HG03575 (cell line): ENCODE data around the gene SLAIN1.

ENCODE experiments used
- ATAC-seq: cut with Tn5 transposase; IDR thresholded peaks from one replicate; pipeline ENCODE4 v1.9.1; 2021; ENCODE audit not compliant: unreplicated experiment, insufficient number of reproducible peaks, low FRiP score; ENCODE audit errors: extremely low read depth

SLAIN1 gene

DNA sequence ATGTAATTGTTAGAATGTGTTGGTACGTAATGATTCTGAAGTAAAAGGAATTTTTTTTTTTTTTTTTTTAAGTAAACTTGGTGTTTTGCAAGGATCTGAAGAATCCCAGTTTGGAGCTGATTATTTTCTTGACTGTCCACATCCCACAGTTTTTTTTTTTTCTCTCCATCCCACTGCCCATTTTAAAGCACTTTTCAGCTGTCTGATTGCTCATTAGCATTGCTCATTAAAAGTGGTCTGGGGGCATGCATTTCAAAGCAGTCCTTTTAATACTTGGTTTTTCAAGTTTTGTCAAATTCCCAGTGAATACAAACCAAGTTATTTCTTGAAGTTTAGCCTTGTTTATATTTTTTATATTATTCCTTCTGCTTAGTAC, 44.1 kb downstream of the SLAIN1 start:
- ATAC-seq = no peak

DNA sequence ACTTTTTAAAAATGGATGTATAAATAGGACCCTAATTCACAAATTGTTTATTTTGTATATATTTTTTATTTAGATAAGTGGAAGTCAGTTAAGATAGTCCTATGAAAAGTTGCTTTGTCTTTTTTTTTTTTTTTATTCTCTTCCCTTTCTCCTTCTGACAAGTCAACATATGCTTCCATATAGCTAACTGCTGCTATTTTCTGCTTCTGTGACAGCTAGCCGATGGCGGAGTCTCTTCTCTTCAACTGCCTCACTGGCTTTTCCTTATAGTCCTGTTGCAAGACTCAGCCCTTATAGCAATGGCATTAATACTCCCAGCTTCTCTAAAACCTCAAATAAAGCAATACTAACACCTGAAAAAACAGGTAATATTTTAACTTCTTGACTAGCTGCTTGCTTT, 45.3 kb downstream of the SLAIN1 start:
- ATAC-seq = no peak

DNA sequence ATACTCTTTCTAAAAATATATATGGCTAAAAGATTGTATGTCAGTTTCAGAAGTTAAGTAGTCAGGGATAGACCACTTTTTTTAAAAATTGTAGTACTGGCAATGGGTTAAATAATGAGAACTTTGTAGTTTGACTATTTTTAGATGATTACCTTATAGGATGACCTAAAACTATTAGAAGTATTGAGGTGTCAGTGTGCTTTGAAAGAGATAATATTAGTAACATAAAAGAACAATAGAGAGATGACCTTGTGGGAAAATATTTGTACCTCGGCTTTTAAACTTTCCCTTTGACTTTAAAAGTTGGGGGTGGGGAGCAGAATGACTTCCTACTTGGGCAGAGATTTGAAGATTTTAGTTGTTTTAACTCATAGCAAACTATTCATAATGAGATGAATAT, 48.3 kb downstream of the SLAIN1 start:
- ATAC-seq = no peak

DNA sequence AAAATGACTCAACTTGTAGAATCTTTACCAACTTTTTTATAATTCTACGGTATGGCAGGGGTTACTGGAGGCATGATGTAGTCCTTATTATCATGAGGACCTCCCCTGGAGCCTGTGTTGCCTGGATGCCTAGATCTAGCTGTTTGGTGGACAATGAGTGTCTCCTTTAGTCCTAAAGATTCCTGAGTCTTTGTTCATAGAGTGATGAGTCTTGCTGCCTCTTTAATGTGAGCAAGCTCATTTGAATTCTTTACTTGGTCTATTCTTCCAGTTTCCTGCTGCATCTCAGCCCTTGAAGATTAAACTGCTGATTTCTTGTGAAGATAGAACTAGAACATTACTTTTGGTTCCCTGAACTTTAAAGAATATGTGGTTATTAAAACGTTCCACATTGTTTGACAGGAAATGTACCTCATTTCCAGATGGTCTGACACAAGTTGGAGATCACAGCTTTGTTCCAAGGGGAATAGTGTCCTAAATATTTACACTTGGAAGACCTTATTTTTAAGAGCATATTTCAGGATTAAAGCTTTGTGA, 51.9 kb downstream of the SLAIN1 start:
- ATAC-seq = no peak

DNA sequence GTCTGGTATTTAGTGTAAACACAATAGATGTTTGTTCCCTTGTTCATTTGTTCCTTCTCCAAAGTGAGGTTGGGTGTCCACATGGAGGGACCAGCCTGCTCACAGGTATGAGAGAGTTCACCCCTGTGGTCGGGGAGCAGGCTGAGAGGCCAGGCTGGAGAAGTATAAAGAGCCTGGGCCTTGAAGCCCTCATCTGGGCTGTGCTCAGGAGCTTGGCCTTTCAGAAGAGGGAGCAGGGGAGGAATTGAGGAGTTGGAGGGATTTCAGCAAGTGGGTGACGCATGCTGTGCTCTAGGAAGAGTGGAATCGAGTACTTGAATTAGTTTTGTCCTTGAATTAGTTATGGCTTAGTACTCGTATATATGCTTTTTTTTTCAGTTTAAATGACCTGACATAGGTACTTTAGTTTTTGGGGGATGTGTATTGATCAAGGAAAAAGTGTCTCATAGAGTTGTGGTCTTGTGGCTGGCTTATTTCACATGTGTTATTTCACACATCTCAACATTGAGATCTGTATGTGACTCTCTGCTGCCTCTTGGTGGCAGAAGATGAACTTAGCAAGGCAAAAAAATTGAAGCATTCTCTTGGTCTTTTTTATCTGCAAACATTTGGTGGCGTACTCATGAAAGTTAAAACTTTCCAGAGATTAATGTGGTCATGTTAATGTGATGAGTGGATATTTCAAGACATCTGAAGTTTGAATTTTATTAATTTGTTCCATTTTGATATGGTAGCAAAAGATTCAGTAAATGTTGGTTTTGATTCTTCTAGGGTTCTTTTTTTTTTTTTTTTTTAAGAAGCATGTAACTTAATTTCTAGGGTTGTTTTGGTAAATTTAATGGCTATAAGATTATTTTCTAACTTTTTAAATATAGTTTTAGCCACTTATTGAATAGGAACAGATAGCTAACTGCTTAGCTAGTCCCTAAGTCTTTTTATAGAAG, 54.3 kb downstream of the SLAIN1 start:
- peak; percentile 75 for ATAC-seq

DNA sequence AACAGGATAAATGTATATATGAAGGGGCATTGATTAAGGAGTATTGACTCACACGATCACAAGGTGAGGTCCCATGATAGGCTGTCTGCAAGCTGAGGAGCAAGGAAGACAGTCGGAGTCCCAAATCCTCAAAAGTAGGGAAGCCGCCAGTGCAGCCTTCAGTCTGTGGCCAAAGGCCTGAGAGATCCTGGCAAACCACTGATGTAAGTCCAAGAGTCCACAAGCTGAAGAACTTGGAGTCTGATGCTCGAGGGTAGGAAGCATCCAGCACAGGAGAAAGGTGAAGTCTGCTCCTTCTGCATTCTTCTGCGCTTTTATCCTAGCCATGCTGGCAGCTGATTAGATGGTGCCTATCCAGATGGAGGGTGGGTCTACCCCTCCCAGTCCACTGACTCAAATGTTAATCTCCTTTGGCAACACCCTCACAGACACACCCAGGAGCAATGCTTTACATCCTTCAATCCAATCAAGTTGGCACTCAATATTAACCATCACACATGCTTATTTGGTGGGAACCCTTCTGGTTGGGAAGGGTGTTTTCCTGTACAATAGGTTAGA, 55.1 kb downstream of the SLAIN1 start:
- ATAC-seq = no peak

DNA sequence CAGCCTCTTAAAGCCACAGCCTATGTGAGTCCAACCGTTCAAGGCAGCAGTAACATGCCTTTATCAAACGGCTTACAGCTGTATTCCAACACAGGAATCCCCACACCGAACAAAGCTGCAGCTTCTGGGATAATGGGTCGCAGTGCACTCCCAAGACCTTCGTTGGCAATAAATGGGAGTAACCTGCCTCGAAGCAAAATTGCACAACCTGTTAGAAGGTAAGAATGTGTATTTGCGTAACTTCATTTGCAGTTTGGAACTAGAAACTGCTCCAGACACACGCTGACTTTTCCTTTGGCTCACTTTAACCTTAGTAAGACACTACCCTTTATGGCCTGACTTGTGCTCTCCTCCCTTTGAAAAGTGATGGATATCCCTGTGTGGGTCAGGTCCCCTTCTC, 63.4 kb downstream of the SLAIN1 start:
- no peak for ATAC-seq

DNA sequence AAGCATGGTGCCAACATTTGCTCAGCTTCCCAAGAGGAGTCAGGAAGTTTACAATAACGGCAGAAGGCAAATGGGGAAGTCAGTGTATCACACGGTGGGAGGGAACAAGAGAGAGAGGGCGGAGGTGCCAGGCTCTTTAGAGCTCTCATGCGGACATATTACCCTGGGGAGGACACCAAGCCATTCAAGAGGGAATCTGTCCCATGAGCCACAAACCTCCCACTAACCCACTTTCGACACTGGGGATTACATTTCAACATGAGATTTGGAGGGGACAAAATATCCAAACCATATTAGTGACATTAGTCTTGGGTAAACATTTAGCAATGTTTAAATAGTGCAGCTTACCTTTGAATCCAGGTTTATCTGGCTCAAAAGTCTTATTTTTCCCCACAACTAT, 69.9 kb downstream of the SLAIN1 start:
- no peak for ATAC-seq

DNA sequence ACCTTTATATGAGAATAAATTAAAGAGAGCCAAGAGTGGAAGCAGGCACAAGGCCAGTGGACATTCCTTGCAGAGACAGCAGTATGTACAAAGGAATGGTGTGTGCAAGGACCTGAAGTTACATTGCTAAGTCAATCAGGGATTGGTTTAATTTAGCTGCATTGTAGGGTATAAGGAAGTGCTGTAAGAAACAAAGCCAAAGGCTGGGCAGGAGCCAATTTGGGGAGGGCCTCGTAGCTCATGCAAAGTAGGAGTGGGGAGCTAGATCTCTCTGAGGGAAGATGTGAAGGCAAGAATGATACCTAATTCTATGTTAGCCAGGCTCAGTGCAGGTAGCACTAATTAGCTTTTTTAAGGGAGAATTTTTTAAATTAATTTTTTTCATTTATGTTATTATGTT, 76.7 kb downstream of the SLAIN1 start:
- no peak for ATAC-seq

DNA sequence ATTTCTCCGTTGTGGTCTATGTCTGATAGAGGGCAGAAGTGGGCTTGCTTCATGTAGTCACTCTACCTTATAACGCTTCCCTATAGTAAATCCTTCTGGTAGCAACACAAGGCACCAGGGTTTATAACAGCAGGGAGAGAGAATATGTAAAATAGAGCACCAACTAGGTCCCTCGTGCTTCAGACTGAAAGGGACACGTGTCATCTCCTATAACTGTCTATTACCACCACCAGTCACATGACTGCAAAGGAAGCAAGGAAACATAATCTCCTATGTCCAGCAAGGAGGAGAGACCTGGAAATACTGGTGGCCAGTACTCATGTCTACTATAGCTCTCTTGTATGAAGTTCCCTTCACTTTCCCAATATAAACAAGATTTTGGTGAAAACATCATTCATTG, 79.2 kb downstream of the SLAIN1 start:
- ATAC-seq = no peak

DNA sequence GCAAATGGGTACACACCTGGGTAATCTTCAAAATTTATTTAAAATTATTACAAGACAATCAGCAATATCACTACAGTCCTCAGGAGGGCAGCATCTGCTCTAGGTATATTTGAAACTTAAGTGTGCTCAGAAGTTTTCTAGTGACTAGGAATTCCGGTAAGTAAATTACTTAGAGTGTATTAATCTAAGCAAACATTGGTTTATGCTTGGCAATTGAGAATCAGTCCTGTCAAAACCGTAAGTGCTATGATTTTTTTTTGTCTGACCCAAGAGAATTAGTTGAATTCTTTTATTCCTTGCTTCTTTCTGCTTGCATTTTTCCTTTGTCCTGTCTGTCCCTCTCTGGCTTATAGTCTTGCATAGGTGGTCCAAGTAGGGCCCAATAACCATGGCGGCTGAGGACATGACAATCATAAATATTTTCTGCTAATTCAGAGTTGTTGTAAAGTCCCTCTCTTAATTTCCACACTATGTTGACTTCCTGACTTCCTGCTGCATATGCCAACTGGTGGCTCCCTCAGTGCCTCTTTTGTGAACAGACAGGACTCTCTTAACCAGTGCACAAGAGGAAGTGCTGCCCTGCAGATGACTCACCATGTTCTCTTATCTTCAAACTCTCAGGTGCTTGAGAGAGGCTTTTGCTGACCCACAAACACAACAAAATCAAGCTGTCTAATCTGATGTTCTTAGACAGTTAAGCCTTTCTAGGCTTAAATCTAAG, 82.2 kb downstream of the SLAIN1 start:
- peak; percentile 55 for ATAC-seq

DNA sequence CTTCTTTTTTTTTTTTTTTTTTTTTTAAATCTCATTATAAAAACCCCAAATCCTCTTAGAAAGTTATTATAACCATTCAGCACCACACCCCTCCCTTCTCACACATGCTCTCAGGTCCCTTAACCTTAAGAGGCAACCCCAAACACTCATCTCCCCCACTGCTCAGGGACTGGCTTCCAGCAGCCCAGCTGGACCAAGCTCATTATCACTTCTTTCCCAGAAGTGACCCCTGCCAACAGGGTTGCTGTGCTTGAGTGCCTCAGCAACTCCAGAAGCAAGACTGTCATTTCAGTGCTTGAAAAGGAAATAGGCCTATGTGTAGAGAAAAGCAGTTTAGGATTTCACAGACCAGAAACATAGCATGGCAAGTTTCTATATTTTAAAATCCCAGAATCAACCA, 84.3 kb downstream of the SLAIN1 start:
- ATAC-seq = no peak

DNA sequence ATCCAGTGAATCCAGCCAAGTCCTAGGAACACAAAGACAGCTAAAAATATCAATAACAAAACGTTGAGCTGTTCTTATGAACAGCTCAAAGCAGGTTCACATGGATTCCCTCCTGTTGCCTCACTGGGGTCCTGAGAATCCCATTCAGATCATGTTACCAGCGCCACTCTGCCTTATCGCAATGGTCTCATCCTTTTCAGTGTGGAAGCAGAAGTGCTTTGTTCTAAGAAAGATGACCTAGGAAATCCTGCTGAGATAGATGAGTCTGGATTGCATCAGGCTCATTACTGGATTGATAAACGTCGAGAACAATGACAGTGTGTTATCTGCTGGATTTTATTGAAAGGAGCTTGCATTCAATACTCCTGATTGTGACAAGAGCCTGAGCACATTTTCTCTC, 87.0 kb downstream of the SLAIN1 start:
- no peak for ATAC-seq

DNA sequence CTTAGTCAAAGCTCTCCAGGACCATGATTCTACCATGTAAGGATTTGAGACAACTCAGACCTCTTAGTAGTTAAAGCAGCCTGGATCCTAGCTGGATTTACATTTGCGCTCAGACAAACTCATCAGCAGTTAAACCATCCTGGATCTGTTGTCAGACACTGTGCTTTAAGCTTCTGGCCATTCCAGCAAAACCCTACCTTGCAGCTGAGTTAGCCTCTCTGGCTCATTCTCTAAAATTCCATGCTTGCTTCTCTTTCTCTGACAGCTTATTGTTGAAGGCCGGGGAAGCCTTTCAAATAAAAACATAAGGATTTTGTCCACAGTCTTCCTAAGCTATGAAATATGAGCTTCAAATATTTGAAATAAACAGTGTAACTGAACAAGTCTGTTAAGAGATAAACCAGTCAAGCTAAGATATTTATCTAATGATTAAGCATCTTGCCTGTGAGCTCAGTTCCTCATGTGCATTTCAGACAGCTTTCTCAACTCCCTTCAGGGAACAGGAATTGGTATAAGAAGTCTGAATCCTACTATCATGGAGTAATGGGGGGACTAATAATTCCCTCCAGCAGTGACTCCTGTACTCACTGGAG, 89.3 kb downstream of the SLAIN1 start:
- ATAC-seq = no peak

DNA sequence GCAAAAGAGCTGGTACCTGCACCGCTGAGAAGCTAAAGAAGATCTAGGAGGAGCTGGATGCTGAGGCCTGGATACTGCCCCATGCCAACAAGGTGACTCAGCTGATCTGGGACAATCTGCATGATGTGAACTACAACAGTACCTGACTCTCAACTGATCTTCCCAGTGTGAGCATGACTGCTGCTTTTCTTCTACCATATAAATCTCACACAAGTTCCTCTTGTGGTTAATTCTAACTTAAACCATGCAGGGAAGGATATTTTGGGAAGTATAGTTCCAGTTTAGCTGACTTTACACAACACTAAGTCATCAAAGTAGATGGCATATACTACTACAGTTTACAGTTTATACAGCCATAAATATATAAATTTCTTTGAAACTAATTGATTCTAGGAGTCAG, 91.9 kb downstream of the SLAIN1 start:
- ATAC-seq = no peak

DNA sequence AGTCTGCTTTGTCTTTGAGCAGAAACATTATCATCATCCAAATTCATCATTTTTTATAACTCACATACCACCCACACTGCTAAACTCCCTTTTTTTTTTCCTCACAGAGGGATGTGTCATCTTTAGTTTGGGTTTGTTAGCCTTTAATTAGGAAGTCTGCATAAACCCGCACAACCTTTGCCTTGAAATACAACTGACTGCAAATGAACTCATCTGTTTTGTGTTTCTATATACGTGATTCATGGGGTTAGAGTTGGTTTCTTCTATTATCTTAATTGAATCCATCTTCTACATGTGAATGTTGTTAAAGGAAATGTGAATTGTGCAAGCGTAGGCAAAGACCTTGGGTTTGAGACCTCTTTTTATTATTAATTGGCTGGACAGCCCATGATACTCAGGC, 102.7 kb downstream of the SLAIN1 start:
- ATAC-seq = no peak

DNA sequence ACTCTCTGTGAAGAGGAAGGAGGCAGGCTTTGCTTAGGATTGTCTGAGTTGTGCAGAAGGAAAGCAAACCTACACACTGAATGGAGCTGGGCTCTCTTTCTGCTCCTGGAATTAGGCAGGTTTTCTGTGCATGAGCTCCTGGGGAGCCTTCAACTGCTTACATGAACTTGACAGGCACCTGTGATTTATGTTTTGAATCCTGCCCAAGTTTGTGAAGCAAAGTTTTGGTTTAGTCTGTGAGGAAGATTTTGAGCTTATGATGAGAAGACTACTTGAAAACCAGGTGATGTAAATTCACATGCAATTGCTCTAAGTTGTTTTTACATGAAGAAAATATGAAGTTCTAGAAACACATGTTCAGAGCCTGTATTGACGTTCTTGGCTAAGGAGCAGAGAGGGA, 109.0 kb downstream of the SLAIN1 start:
- no peak for ATAC-seq

DNA sequence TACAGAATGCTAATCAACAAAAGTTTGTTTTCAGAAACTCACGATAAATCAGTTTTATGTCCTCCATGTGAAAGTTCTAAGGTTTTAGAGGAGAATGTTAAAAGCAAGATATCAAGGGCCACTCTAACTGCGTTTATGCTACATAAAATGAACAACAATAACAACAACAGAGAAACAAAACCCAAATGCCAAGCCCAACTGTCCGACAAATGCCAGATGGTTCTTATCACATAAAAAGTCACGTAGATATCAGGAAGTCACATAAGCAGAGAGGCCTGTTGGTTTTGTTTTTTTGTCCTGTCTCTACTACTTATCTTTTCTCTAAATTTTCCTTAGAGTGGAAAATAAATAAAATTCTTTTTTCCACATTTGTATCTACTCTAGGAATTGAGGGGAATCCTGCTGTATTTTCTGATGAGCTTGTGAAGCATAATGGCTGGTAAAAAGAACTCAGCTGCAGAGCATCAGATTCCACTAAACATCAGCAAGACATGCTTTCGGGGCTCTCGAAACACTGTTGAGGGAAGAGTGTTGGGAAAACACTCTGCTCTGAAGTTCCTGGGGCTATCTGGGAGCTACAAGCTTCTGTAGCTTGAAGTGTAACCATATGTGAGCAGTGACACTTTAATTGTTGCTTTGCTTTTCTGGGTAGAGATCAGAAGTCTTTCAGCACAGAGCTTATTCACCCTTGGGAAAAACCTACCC, 110.1 kb downstream of the SLAIN1 start:
- ATAC-seq = no peak

DNA sequence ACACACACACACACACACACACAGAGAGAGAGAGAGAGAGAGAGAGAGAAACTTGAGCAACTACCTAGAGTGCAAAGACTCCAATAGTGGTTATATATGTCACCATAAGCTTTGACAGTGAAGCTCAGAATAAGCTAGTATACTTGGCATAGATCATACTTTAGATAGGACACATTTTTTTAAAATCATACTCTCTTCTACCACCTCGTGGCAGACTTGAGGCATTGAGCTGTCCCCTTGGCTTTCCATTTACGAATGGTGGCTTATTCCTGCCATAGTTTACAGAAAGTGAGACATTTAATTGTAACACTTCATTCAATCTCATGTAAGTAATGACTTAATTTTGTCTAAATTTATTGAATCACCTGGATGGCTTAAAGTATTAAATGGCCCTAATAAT, 112.9 kb downstream of the SLAIN1 start:
- no peak for ATAC-seq
